Heart left ventricle (tissue), 16 donors: ENCODE measurements around the gene FURIN. TPM values are rescaled to one million over a fixed set of nuclear protein-coding genes. Genes with fewer than 3 reads are reported as not detected.
A peak's percentile ranks its signal among the peaks of the same experiment; 100 is the strongest.

Experiments
- ATAC-seq, 4 donors: fragments of 200-7000 bp; cut with Tn5 transposase; one replicate each; pipeline ENCODE4 v1.9.1; 2020 to 2022; ENCODE audit warnings: moderate library complexity in 4 of 4, mild to moderate bottlenecking in 3 of 4, moderate number of reproducible peaks in 1 of 4
- DNase-seq, 5 donors: peaks; one replicate each; pipeline ENCODE4 v3.0.0-alpha.2; 2020
- H3K27ac ChIP-seq, 12 donors: fragments of 200-600 bp; sonication (generic) in 4 of 12; one replicate each; pipeline versions ENCODE4 v1.5.0 to v1.8.0; 2016 to 2022; ENCODE audit warnings: mild to moderate bottlenecking in 2 of 12
- H3K27me3 ChIP-seq, 9 donors: fragments of 200-600 bp; sonication (generic) in 2 of 9; one replicate each; pipeline versions ENCODE4 v1.5.1 to v1.8.0; 2016 to 2022; ENCODE audit warnings: mild to moderate bottlenecking in 3 of 9
- H3K36me3 ChIP-seq, 9 donors: fragments of 200-600 bp; sonication (generic) in 2 of 9; one replicate each; pipeline versions ENCODE4 v1.5.0 to v1.8.0; 2018 to 2022; ENCODE audit warnings: mild to moderate bottlenecking in 2 of 9
- H3K4me1 ChIP-seq, 12 donors: fragments of 200-600 bp; sonication (generic) in 4 of 12; one replicate each; pipeline versions ENCODE4 v1.5.0 to v1.8.0; 2016 to 2022; ENCODE audit warnings: mild to moderate bottlenecking in 3 of 12
- H3K4me3 ChIP-seq, 12 donors: fragments of 200-600 bp; sonication (generic) in 4 of 12; one replicate each; pipeline versions ENCODE4 v1.5.0 to v1.8.0; 2017 to 2022; ENCODE audit warnings: mild to moderate bottlenecking in 9 of 12, moderate library complexity in 4 of 12
- H3K9me3 ChIP-seq, 12 donors: fragments of 200-600 bp; sonication (generic) in 4 of 12; one replicate each; pipeline versions ENCODE4 v1.5.0 to v1.8.0; 2016 to 2022; ENCODE audit warnings: mild to moderate bottlenecking in 1 of 12
- CTCF ChIP-seq, 12 donors: fragments of 200-600 bp; sonication (generic) in 4 of 12; IDR thresholded peaks; one replicate each; pipeline versions ENCODE4 v1.5.0 to v1.8.0; 2018 to 2022; ENCODE audit warnings: antibody characterized with exemption in 12 of 12, mild to moderate bottlenecking in 5 of 12
- POLR2A ChIP-seq, 2 donors: fragments of 450-650 bp; IDR thresholded peaks; one replicate each; pipeline ENCODE4 v1.6.1; 2017; ENCODE audit warnings: antibody characterized with exemption in 2 of 2, mild to moderate bottlenecking in 2 of 2, moderate library complexity in 2 of 2
- WGBS, 4 donors: extraction: QIAGEN DNeasy Blood & Tissue Kit in 2 of 4; methylation state at CpG; one replicate each; pipeline versions ENCODE4 v1.1.5 to v1.1.7; 2013 to 2018; 5-methylcytosine and 5-hydroxymethylcytosine counted together
- intact Hi-C, 10 donors: fragments of 100-400 bp; cut with DNase I; formaldehyde crosslinking; loops; one replicate each; pipeline versions ENCODE4 v1.11.1 to v1.14.2; 2022
- polyA plus RNA-seq, 2 donors: library from polyadenylated mRNA; stranded (reverse); fragments of 200-250 nt; gene quantifications; one replicate each; pipeline ENCODE4 v1.2.3, GENCODE V29; 2013
- total RNA-seq, 9 donors: library from RNA; depleted of rRNA in 2 of 9; stranded (reverse); fragments of >200 nt in 2 of 9; fragmentation: NEBNext Ultra II Directional in 3 of 9; extraction: Animal tissue kit (Norgen Biotek cat#: 25700) in 3 of 9; gene quantifications; one replicate each; pipeline versions ENCODE4 v1.1.0 to v1.2.4, GENCODE V29; 2016 to 2023
- donor health status: ischemic (EF 13 %, LVEDD 7.1; RV severe dilation, severe dysfunction).
- donor health status: healthy with polysubstance abuse.
- donor health status: DM: no; HTN: yes; CAD: no.
- donor health status: DM: no; HTN: no; CAD: no.
- donor health status: ischemic (EF 25% LVEDD 6.9; RV normal size, moderate dysfunction).
- donor health status: ischemic (EF 25% LVEDD 5.7; RV mildly dilated, moderate dysfunction).
- donor health status: healthy.
- donor health status: DM: yes; HTN: yes; CAD: no.
- donor health status: ischemic (EF 35%, LVEDD 5.7; RV mildly dilated, moderate dysfunction).
- donor health status: nonischemic (EF 11% LVEDD 7.7; RV severe dilation, severe dysfunction).
- donor health status: DM: yes; HTN: yes; CAD: no.
- donor health status: PGD.
- donor health status: ischemic (EF 29% LVEDD 5.4; RV normal size, mild dysfunction).
- donor health status: nonischemic (EF 23%, LVEDD 6.1; RV moderate dilation, normal function).

The FURIN gene
- total and polyA plus RNA-seq, 11 donors, result 37.2 to 174 (median 64.8) TPM

- TF ChIP-seq POLR2A (IDR thresholded peaks at IDR 0.05) (no peak), CTCF (IDR thresholded peaks at IDR 0.05) (no peak)
- WGBS, 4 donors, result 85 to 89% (median 87%) methylated on average over 30 to 35 of the region's 35 CpGs
- no peak for ATAC-seq
- Histone ChIP-seq H3K27ac (peak overlapping the region in 1 of 12 donors; percentile 98), H3K36me3 (peaks cover 0 to 66% (median 61%) of the 10 kb centered on the region in 9 donors), H3K4me3 (no peak overlapping the region), H3K4me1 (peaks cover 0 to 42% (median 28%) of the 10 kb centered on the region in 12 donors), H3K27me3 (no peaks in the 10 kb centered on the region), H3K9me3 (no peaks in the 10 kb centered on the region)
- intact Hi-C loops, result loop anchor here in 5 of 10 donors (5.0 to 10.0 kb wide), 5 partner anchors 164 to 557 kb away; partner anchors contain the start of genes BLM (in 3 of the 5) and CRTC3 (in 1 of the 5)
- DNase-seq, result peak in 1 of 5 donors; percentile 63
Observed at GRCh38 chr15:90881181-90881977, 13.0 kb downstream of the FURIN start.

- WGBS, 4 donors, result 84 to 94% (median 88%) methylated on average over 18 to 19 of the region's 19 CpGs
- H3K4me1 ChIP-seq, result peaks cover 0 to 50% (median 34%) of the 10 kb centered on the region in 12 donors
- DNase-seq (peak in 1 of 5 donors; percentile 64), ATAC-seq (no peak)
- intact Hi-C loops, result loop anchor here in 5 of 10 donors (5.0 to 10.0 kb wide), 5 partner anchors 165 to 557 kb away; partner anchors contain the start of genes BLM (in 3 of the 5) and CRTC3 (in 1 of the 5)
- H3K36me3 ChIP-seq, result peaks cover 0 to 66% (median 58%) of the 10 kb centered on the region in 9 donors
- no peak for TF ChIP-seq CTCF (IDR thresholded peaks at IDR 0.05)
- TF ChIP-seq POLR2A (IDR thresholded peaks at IDR 0.05), result no peak
- H3K9me3 ChIP-seq, result no peaks in the 10 kb centered on the region
- H3K4me3 ChIP-seq, result no peak overlapping the region
- H3K27ac ChIP-seq, result peak overlapping the region in 11 of 12 donors; percentile 88 to 99 (median 96)
- H3K27me3 ChIP-seq, result no peaks in the 10 kb centered on the region
Observed at GRCh38 chr15:90881978-90882721, 13.8 kb downstream of the FURIN start.

- TF ChIP-seq POLR2A (IDR thresholded peaks at IDR 0.05) (no peak), CTCF (IDR thresholded peaks at IDR 0.05) (no peak)
- intact Hi-C loops, result loop anchor here in 5 of 10 donors (5.0 to 10.0 kb wide), 5 partner anchors 166 to 558 kb away; partner anchors contain the start of genes BLM (in 3 of the 5) and CRTC3 (in 1 of the 5)
- Histone ChIP-seq H3K36me3 (peaks cover 0 to 65% (median 54%) of the 10 kb centered on the region in 9 donors), H3K4me3 (peak overlapping the region in 6 of 12 donors; percentile 43 to 86 (median 78)), H3K27me3 (no peaks in the 10 kb centered on the region), H3K27ac (peak overlapping the region; percentile 88 to 99 (median 96)), H3K9me3 (no peaks in the 10 kb centered on the region), H3K4me1 (peaks cover 0 to 58% (median 37%) of the 10 kb centered on the region in 12 donors)
- WGBS, 4 donors, result 67 to 81% (median 75%) methylated on average over 13 of the region's 13 CpGs
- peak in 1 of 5 donors; percentile 69 for DNase-seq
- ATAC-seq, result no peak
Observed at GRCh38 chr15:90882781-90883525, 14.6 kb downstream of the FURIN start.
